Subcutaneous abdominal adipose tissue (tissue), 5 donors: ENCODE measurements around the gene SYT10.
"Not testable (repeated sequence)": the region's sequence is repeated elsewhere in the genome, so short reads cannot be mapped to it uniquely, and the experiment has no call there.

Source experiments
- H3K27ac ChIP-seq: one replicate; pipeline ENCODE4 v1.7.0; 2013; ENCODE audit warnings: low read depth, mild to moderate bottlenecking, inconsistent platforms, low read length, moderate library complexity
- H3K27me3 ChIP-seq, 5 donors: one replicate each; pipeline ENCODE4 v1.7.0; 2013; ENCODE audit warnings: low read length in 5 of 5, inconsistent platforms in 1 of 5; ENCODE audit not compliant: control insufficient read depth in 5 of 5, insufficient read depth in 4 of 5
- H3K36me3 ChIP-seq, 5 donors: one replicate each; pipeline ENCODE4 v1.7.0; 2013; ENCODE audit warnings: low read length in 5 of 5; ENCODE audit not compliant: control insufficient read depth in 5 of 5, insufficient read depth in 5 of 5
- H3K4me1 ChIP-seq, 5 donors: one replicate each; pipeline ENCODE4 v1.7.0; 2013; ENCODE audit warnings: low read length in 5 of 5, mild to moderate bottlenecking in 3 of 5, moderate library complexity in 1 of 5; ENCODE audit not compliant: control insufficient read depth in 5 of 5, insufficient read depth in 5 of 5
- H3K4me3 ChIP-seq, 5 donors: one replicate each; pipeline ENCODE4 v1.7.0; 2013; ENCODE audit warnings: low read length in 5 of 5, low read depth in 1 of 5
- H3K9ac ChIP-seq, 5 donors: one replicate each; pipeline ENCODE4 v1.7.0; 2013; ENCODE audit warnings: low read length in 5 of 5, mild to moderate bottlenecking in 4 of 5, moderate library complexity in 3 of 5
- H3K9me3 ChIP-seq, 5 donors: one replicate each; pipeline ENCODE4 v1.7.0; 2013; ENCODE audit warnings: low read length in 5 of 5; ENCODE audit not compliant: control insufficient read depth in 5 of 5
- donor health status: healthy.
- donor health status: healthy.
- donor health status: healthy.
- donor health status: healthy.
- donor health status: healthy.

The SYT10 gene

GRCh38 chr12:33376153-33376552 is 63.5 kb downstream of the SYT10 start:
- Histone ChIP-seq H3K36me3 (no peaks in the 10 kb centered on the region), H3K9me3 (no peaks in the 10 kb centered on the region), H3K9ac (no peak overlapping the region), H3K27ac (no peak overlapping the region), H3K4me3 (no peak overlapping the region), H3K27me3 (no peaks in the 10 kb centered on the region), H3K4me1 (no peaks in the 10 kb centered on the region)

- Histone ChIP-seq H3K27ac (no peak overlapping the region), H3K9me3 (no peaks in the 10 kb centered on the region), H3K27me3 (no peaks in the 10 kb centered on the region), H3K4me3 (no peak overlapping the region), H3K4me1 (no peaks in the 10 kb centered on the region), H3K36me3 (no peaks in the 10 kb centered on the region), H3K9ac (no peak overlapping the region)
Observed at GRCh38 chr12:33370318-33370717, 69.3 kb downstream of the SYT10 start.

- Histone ChIP-seq H3K27ac (no peak overlapping the region), H3K36me3 (no peaks in the 10 kb centered on the region), H3K9ac (no peak overlapping the region), H3K4me3 (no peak overlapping the region), H3K4me1 (no peaks in the 10 kb centered on the region), H3K9me3 (peaks cover 0 to 3% (median 0%) of the 10 kb centered on the region in 5 donors), H3K27me3 (no peaks in the 10 kb centered on the region)
Observed at GRCh38 chr12:33357181-33357580, 82.4 kb downstream of the SYT10 start.

- H3K27me3 ChIP-seq: no peaks in the 10 kb centered on the region
- H3K4me3 ChIP-seq: no peak overlapping the region
- H3K9me3 ChIP-seq: peaks cover 0 to 3% (median 0%) of the 10 kb centered on the region in 5 donors
- H3K9ac ChIP-seq: no peak overlapping the region
- no peaks in the 10 kb centered on the region for H3K36me3 ChIP-seq
- no peaks in the 10 kb centered on the region for H3K4me1 ChIP-seq
- no peak overlapping the region for H3K27ac ChIP-seq
Observed at GRCh38 chr12:33349791-33350190, 89.8 kb downstream of the SYT10 start.

- not testable (repeated sequence) for H3K9me3 ChIP-seq, H3K4me1 ChIP-seq, H3K27ac ChIP-seq, H3K4me3 ChIP-seq, H3K36me3 ChIP-seq, H3K27me3 ChIP-seq, H3K9ac ChIP-seq
Observed at GRCh38 chr12:33331961-33332398, 107.6 kb downstream of the SYT10 start.

- Histone ChIP-seq H3K36me3 (no peaks in the 10 kb centered on the region), H3K9ac (no peak overlapping the region), H3K27ac (no peak overlapping the region), H3K4me1 (no peaks in the 10 kb centered on the region), H3K27me3 (no peaks in the 10 kb centered on the region), H3K4me3 (no peak overlapping the region), H3K9me3 (no peaks in the 10 kb centered on the region)
Observed at GRCh38 chr12:33330940-33331339, 108.7 kb downstream of the SYT10 start.
